C4-2B (cell line): ENCODE measurements around the gene THEM4.
"Not testable (repeated sequence)": the region's sequence is repeated elsewhere in the genome, so short reads cannot be mapped to it uniquely, and the experiment has no call there.

Experiments used
- CTCF ChIP-seq: fragments of 450-650 bp; conservative IDR thresholded peaks from 2 replicates; pipeline ENCODE4 v1.5.1; 2017; ENCODE audit warnings: mild to moderate bottlenecking
- ZFX ChIP-seq: fragments of 450-650 bp; IDR thresholded peaks from 2 replicates; pipeline ENCODE4 v1.6.1; 2017

GRCh38 chr1:151872776-151873175 lies 36.5 kb downstream of the THEM4 start:
- TF ChIP-seq CTCF, ZFX: not testable (repeated sequence)
